Measurements from ENCODE around the gene TBC1D14.

- TF ChIP-seq TAF1 (IDR thresholded peaks at IDR 0.05; ENCODE audit: low read depth, low read length): peak; percentile 58
- no peak for TF ChIP-seq POLR2AphosphoS5 (IDR thresholded peaks at IDR 0.05; ENCODE audit: low read depth, low read length)
- no peak for TF ChIP-seq POLR2A (IDR thresholded peaks at IDR 0.05; ENCODE audit: low read depth, low read length)
- no peak for TF ChIP-seq PAX5 (IDR thresholded peaks at IDR 0.05; ENCODE audit: insufficient read depth, low read length, severe bottlenecking)
- TF ChIP-seq POU2F2 (IDR thresholded peaks at IDR 0.05; ENCODE audit: low read depth, low read length): no peak
Measured at GRCh38 chr4:7043284-7044136, 133.9 kb downstream of the TBC1D14 start, which contains the start of gene TADA2B.

Data from GM12891 (cell line).